Adrenal gland (tissue), 12 donors: Measurements from ENCODE around the gene RPS6KC1. TPM values are rescaled to one million over a fixed set of nuclear protein-coding genes. Genes with fewer than 3 reads are reported as not detected.

ENCODE experiments used
- DNase-seq, 7 donors: peaks; one replicate each; pipeline ENCODE4 v3.0.0-alpha.2; 2019 to 2020
- H3K27ac ChIP-seq, 5 donors: fragments of 200-600 bp; sonication (generic) in 4 of 5; 1 replicate in 3 of 5; 2 replicates in 2 of 5; pipeline versions ENCODE4 v1.5.1 to v1.8.0; 2016 to 2020; ENCODE audit warnings: mild to moderate bottlenecking in 1 of 5
- H3K27me3 ChIP-seq: fragments of 200-600 bp; 2 replicates; pipeline ENCODE4 v1.8.0; 2021
- H3K36me3 ChIP-seq, 2 donors: fragments of 200-600 bp; replicated peaks in 1 of 2; 1 replicate in 1 of 2; 2 replicates in 1 of 2; pipeline versions ENCODE4 v1.5.1 to v1.8.0; 2018 to 2022
- H3K4me1 ChIP-seq, 2 donors: fragments of 200-600 bp; replicated peaks in 1 of 2; 1 replicate in 1 of 2; 2 replicates in 1 of 2; pipeline versions ENCODE4 v1.5.1 to v1.8.0; 2018 to 2021
- H3K4me3 ChIP-seq, 4 donors: fragments of 200-600 bp; sonication (generic) in 3 of 4; one replicate each; pipeline ENCODE4 v1.5.1; 2016 to 2018
- H3K9me3 ChIP-seq, 3 donors: fragments of 200-600 bp; sonication (generic) in 1 of 3; replicated peaks in 1 of 3; 1 replicate in 2 of 3; 2 replicates in 1 of 3; pipeline versions ENCODE4 v1.5.1 to v1.8.0; 2016 to 2021
- POLR2A ChIP-seq, 2 donors: fragments of 450-650 bp; IDR thresholded peaks; one replicate each; pipeline ENCODE4 v1.6.1; 2017; ENCODE audit warnings: antibody characterized with exemption in 2 of 2, mild to moderate bottlenecking in 2 of 2, moderate library complexity in 1 of 2
- WGBS, 4 donors: extraction: QIAGEN DNeasy Blood & Tissue Kit in 2 of 4; methylation state at CpG; one replicate each; pipeline versions ENCODE4 v1.1.5 to v1.1.7; 2013 to 2017; 5-methylcytosine and 5-hydroxymethylcytosine counted together
- intact Hi-C, 2 donors: fragments of 100-400 bp; cut with DNase I; formaldehyde crosslinking; loops; one replicate each; pipeline versions ENCODE4 v1.14.1 to v1.15.0; 2022 to 2023
- polyA plus RNA-seq, 3 donors: library from polyadenylated mRNA; stranded (reverse); fragments of 200-250 nt in 2 of 3; fragments of 350-450 nt in 1 of 3; fragmentation: Illumina TruSeq in 1 of 3; extraction: RNeasy Lipid Tissue Mini Kit (QIAGEN cat#74804) in 1 of 3; gene quantifications; one replicate each; pipeline ENCODE4 v1.2.3, GENCODE V29; 2013 to 2014
- total RNA-seq, 9 donors: library from RNA; depleted of rRNA in 4 of 9; stranded (reverse); fragments of >200 nt in 4 of 9; fragments of 120-200 nt in 1 of 9; fragmentation: NEBNext Ultra II Directional in 1 of 9; extraction: Animal tissue kit (Norgen Biotek cat#: 25700) in 1 of 9; gene quantifications; one replicate each; pipeline versions ENCODE4 v1.1.0 to v1.2.4, GENCODE V29; 2013 to 2023
- TF ChIP-seq, protein P1 (sequence below), 6 experiments: fragments of 450-650 bp in 4 of 6; fragments of 200-600 bp in 2 of 6; sonication (generic) in 1 of 6; IDR thresholded peaks; 1 replicate in 5 of 6; 2 replicates in 1 of 6; pipeline versions ENCODE4 v1.5.1 to v1.8.0; 2016 to 2021; ENCODE audit warnings: antibody characterized with exemption in 6 of 6, mild to moderate bottlenecking in 2 of 6, moderate library complexity in 1 of 6
- donor health status: healthy with polysubstance abuse.
- donor health status: Bipolar disorder and iron deficiency.
- donor health status: DM: yes; HTN: yes; CAD: no.
- donor health status: DM: no; HTN: no; CAD: no.
- donor health status: DM: no; HTN: no; CAD: no.
- donor health status: DM: yes; HTN: yes; CAD: no.

The RPS6KC1 gene
- total and polyA plus RNA-seq, 12 donors = 7.6 to 67.2 (median 26.2) TPM

DNA sequence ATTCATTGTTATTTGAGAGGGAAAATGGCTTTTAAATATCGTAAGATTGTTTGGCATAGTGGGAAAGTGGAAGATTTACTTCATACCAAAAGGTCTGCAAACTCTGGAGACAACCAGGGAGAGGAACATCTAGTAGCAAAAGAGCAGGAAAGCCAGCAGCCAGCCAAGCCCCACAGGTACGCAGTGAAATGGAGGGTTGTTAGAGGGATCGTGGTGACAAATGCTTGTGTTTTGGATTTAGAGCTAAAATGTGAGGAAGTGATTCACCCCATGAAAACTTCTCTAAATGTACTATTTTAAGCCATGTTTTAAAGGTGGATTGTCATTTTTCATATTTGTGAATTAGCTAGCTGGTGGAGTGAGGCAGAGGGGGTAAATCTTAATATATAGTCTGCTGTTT, 69.3 kb downstream of the RPS6KC1 start:
- no peaks in the 10 kb centered on the region for H3K9me3 ChIP-seq
- H3K27me3 ChIP-seq = no peaks in the 10 kb centered on the region
- TF ChIP-seq POLR2A (IDR thresholded peaks at IDR 0.05) = no peak
- TF ChIP-seq, protein P1, sequence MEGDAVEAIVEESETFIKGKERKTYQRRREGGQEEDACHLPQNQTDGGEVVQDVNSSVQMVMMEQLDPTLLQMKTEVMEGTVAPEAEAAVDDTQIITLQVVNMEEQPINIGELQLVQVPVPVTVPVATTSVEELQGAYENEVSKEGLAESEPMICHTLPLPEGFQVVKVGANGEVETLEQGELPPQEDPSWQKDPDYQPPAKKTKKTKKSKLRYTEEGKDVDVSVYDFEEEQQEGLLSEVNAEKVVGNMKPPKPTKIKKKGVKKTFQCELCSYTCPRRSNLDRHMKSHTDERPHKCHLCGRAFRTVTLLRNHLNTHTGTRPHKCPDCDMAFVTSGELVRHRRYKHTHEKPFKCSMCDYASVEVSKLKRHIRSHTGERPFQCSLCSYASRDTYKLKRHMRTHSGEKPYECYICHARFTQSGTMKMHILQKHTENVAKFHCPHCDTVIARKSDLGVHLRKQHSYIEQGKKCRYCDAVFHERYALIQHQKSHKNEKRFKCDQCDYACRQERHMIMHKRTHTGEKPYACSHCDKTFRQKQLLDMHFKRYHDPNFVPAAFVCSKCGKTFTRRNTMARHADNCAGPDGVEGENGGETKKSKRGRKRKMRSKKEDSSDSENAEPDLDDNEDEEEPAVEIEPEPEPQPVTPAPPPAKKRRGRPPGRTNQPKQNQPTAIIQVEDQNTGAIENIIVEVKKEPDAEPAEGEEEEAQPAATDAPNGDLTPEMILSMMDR (IDR thresholded peaks at IDR 0.05) = no peak
- H3K27ac ChIP-seq = peak overlapping the region in 1 of 5 donors; percentile 13
- no peaks in the 10 kb centered on the region for H3K36me3 ChIP-seq
- intact Hi-C loops = no loop called here
- no peak overlapping the region for H3K4me3 ChIP-seq
- peaks cover 13 to 23% of the 10 kb centered on the region in 2 donors for H3K4me1 ChIP-seq
- DNase-seq = no peak
- WGBS, 4 donors = 58 to 65% (median 63%) methylated on average over 3 of the region's 3 CpGs

DNA sequence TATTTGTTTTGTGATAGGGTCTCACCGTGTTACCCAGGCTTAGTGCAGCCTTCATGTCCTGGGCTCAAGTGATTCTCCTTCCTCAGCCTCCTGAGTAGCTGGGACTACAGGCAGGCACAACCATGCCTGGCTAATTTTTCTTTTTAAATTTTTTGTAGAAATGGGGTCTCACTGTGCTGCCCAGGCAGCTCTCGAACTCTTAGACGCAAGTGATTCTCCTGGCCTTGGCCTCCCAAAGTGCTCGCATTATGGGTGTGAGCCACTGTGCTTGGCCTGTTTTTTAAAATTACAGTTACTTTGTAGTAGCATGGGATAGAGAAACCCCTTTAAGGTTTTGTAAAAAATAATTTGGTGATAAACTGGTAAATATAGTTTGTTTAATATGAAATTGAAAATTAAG, 69.9 kb downstream of the RPS6KC1 start:
- H3K36me3 ChIP-seq = no peaks in the 10 kb centered on the region
- no peak overlapping the region for H3K27ac ChIP-seq
- WGBS, 4 donors = 72 to 88% (median 83%) methylated on average over 4 of the region's 4 CpGs
- DNase-seq = no peak
- H3K9me3 ChIP-seq = no peaks in the 10 kb centered on the region
- H3K4me1 ChIP-seq = peaks cover 13 to 23% of the 10 kb centered on the region in 2 donors
- TF ChIP-seq, protein P1 (IDR thresholded peaks at IDR 0.05) = no peak
- TF ChIP-seq POLR2A (IDR thresholded peaks at IDR 0.05) = no peak
- intact Hi-C loops = no loop called here
- no peaks in the 10 kb centered on the region for H3K27me3 ChIP-seq
- H3K4me3 ChIP-seq = no peak overlapping the region

DNA sequence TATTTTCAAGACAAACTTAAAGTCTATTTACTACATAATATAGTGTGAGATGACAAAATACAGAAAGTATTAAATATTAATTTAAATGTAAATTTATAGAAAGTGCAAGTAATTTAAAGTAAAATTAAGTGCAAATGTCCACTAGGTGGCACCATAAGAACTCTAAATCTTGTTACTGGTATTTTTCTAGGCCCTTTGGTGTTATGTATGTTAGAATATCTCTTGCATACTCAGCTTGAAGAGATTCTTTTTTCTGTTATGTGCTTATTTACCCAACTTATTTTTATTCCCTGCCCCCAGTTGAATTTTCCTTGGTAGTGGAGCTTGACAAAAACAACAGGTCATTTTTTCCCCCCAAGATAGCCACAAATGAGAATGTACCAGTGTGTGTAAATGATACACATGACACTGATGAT, 71.5 kb downstream of the RPS6KC1 start:
- intact Hi-C loops = no loop called here
- no peaks in the 10 kb centered on the region for H3K36me3 ChIP-seq
- DNase-seq = no peak
- no peak overlapping the region for H3K27ac ChIP-seq
- no peak overlapping the region for H3K4me3 ChIP-seq
- H3K27me3 ChIP-seq = no peaks in the 10 kb centered on the region
- no peaks in the 10 kb centered on the region for H3K9me3 ChIP-seq
- no peak for TF ChIP-seq POLR2A (IDR thresholded peaks at IDR 0.05)
- TF ChIP-seq, protein P1 (IDR thresholded peaks at IDR 0.05) = peak; percentile 40 to 68 (median 56)
- H3K4me1 ChIP-seq = peaks cover 13 to 23% of the 10 kb centered on the region in 2 donors

DNA sequence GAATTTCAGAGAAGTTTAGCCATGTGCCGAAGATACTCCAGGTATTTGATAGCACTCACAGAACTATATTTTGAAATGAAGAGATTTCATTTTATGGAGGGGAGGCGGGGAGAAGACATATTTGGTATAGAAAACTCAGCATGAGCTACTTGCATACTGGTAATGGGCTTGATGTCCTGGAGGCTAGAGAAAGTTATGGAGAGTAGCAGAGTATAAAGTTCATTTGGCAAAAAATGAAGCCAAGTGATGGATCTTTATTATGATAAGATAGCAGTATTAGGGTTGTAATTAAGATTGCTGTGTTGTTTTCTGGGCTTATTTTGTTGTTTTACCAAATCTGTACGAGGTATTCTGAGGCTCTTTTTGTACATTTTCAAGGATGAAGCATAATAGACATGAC, 72.0 kb downstream of the RPS6KC1 start:
- DNase-seq = no peak
- WGBS, 4 donors = 76 to 79% (median 77%) methylated on average over 3 of the region's 3 CpGs
- Histone ChIP-seq H3K36me3 (no peaks in the 10 kb centered on the region), H3K9me3 (no peaks in the 10 kb centered on the region), H3K4me1 (peaks cover 13 to 23% of the 10 kb centered on the region in 2 donors), H3K27ac (peak overlapping the region in 2 of 5 donors; percentile 46 to 54), H3K4me3 (no peak overlapping the region), H3K27me3 (no peaks in the 10 kb centered on the region)
- TF ChIP-seq POLR2A (IDR thresholded peaks at IDR 0.05) = no peak
- TF ChIP-seq, protein P1 (IDR thresholded peaks at IDR 0.05) = no peak
- intact Hi-C loops = no loop called here
